Measurements from ENCODE around the gene VTI1B.

DNA sequence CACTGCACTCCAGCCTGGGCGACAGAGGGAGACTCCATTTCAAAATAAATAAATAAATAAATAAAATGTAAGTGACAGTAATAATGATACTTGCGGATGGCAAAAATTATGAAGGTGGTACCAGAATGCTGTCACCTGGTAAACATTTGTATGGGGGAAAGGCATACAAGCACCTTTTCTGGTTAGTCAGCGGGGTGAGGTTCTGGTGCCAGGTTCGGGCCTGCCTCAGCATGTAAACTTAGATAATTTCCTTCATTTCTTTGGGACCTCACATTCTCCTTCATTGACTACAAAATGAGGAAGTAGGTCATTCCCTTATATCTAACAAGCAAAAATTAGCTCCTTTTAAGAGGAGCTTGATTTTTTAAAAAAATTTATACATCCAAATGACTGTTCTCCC lies 10.8 kb downstream of the VTI1B start:
- TF ChIP-seq GATA2 (IDR thresholded peaks at IDR 0.05; ENCODE audit: low read depth, low read length): no peak
- TF ChIP-seq GATA3 (IDR thresholded peaks at IDR 0.05; ENCODE audit: low read depth, low read length): no peak
